HEK293 (cell line): ENCODE measurements around the gene LRIG3.

ENCODE experiments used
- CTCF ChIA-PET: fragments of 350-600 bp; formaldehyde crosslinking; extraction: SDS; loops from one replicate; lab custom pipeline; 2021; ENCODE audit warnings: antibody characterized with exemption; lab: Yijun Ruan, JAX
- POLR2A ChIA-PET: fragments of 300-600 bp; formaldehyde crosslinking; extraction: SDS; loops from one replicate; lab custom pipeline; 2020; ENCODE audit warnings: antibody characterized with exemption, inconsistent platforms; lab: Yijun Ruan, JAX
- H3K27ac ChIP-seq: fragments of 200-500 bp; sonication (Bioruptor generic); 2 replicates; pipeline ENCODE4 v1.5.1; 2014; ENCODE audit warnings: low read depth, low read length, control low read depth, inconsistent platforms; ENCODE audit errors: extremely low read depth
- H3K36me3 ChIP-seq, 2 experiments: fragments of 200-500 bp in 1 of 2; sonication (Bioruptor generic) in 1 of 2; 1 replicate in 1 of 2; 2 replicates in 1 of 2; pipeline ENCODE4 v1.5.1; 2014 to 2017; ENCODE audit warnings: inconsistent platforms in 2 of 2, low read length in 2 of 2; ENCODE audit not compliant: control insufficient read depth in 2 of 2, insufficient read depth in 1 of 2
- H3K4me1 ChIP-seq: fragments of 200-500 bp; sonication (Bioruptor generic); 2 replicates; pipeline ENCODE4 v1.5.1; 2014; ENCODE audit warnings: mild to moderate bottlenecking, low read length, inconsistent platforms; ENCODE audit not compliant: control insufficient read depth, insufficient read depth
- H3K4me3 ChIP-seq: 2 replicates; pipeline ENCODE4 v1.5.1; 2011; ENCODE audit warnings: low read depth, mild to moderate bottlenecking, control low read depth, low read length, moderate library complexity
- H3K9me3 ChIP-seq: fragments of 200-500 bp; sonication (Bioruptor generic); 2 replicates; pipeline ENCODE4 v1.5.1; 2014; ENCODE audit warnings: low read depth, low read length, inconsistent platforms; ENCODE audit not compliant: control insufficient read depth, insufficient read depth
- GLI2 ChIP-seq: fragments of 450-650 bp; formaldehyde crosslinking; IDR thresholded peaks from 2 replicates; pipeline ENCODE4; 2017; ENCODE audit warnings: missing biosample characterization, missing genetic modification characterization, low read depth, borderline replicate concordance
- MEIS1 ChIP-seq: sonication (generic); formaldehyde crosslinking; IDR thresholded peaks from 2 replicates; pipeline ENCODE4 v1.8.1; 2022; ENCODE audit warnings: missing genetic modification reagents, mild to moderate bottlenecking, borderline replicate concordance
- SCRT2 ChIP-seq: fragments of 450-650 bp; formaldehyde crosslinking; IDR thresholded peaks from 2 replicates; pipeline ENCODE4 v1.5.1; 2016; ENCODE audit warnings: missing biosample characterization, missing genetic modification characterization
- TRIM28 ChIP-seq: IDR thresholded peaks from 2 replicates; pipeline ENCODE4 v1.6.1; 2011; ENCODE audit warnings: low read length, control low read depth, borderline replicate concordance
- TSHZ1 ChIP-seq: fragments of 450-650 bp; formaldehyde crosslinking; IDR thresholded peaks from 2 replicates; pipeline ENCODE4 v1.5.1; 2016; ENCODE audit warnings: missing biosample characterization, missing genetic modification characterization, borderline replicate concordance
- ZNF175 ChIP-seq: fragments of 450-650 bp; formaldehyde crosslinking; IDR thresholded peaks from 2 replicates; pipeline ENCODE4 v1.5.1; 2016; ENCODE audit warnings: missing biosample characterization, missing genetic modification characterization
- ZNF19 ChIP-seq: fragments of 450-650 bp; formaldehyde crosslinking; IDR thresholded peaks from 2 replicates; pipeline ENCODE4; 2016; ENCODE audit warnings: missing biosample characterization, missing genetic modification characterization, low read depth
- ZNF274 ChIP-seq, 2 experiments: fragments of 200-500 bp in 1 of 2; fragments of 450-650 bp in 1 of 2; sonication (Bioruptor generic) in 1 of 2; formaldehyde crosslinking in 1 of 2; IDR thresholded peaks; 2 replicates each; pipeline versions ENCODE4 v1.5.1 to v1.6.1; 2014 to 2016; ENCODE audit warnings: borderline replicate concordance in 1 of 2, inconsistent platforms in 1 of 2, low read length in 1 of 2, missing biosample characterization in 1 of 2, missing genetic modification characterization in 1 of 2
- ZNF302 ChIP-seq: fragments of 450-650 bp; formaldehyde crosslinking; IDR thresholded peaks from 2 replicates; pipeline ENCODE4 v1.5.1; 2016; ENCODE audit warnings: missing biosample characterization, missing genetic modification characterization, low read depth
- ZNF311 ChIP-seq: fragments of 450-650 bp; formaldehyde crosslinking; IDR thresholded peaks from 2 replicates; pipeline ENCODE4 v1.5.1; 2017; ENCODE audit warnings: missing biosample characterization, missing genetic modification characterization, borderline replicate concordance
- ZNF394 ChIP-seq: fragments of 450-650 bp; formaldehyde crosslinking; IDR thresholded peaks from 2 replicates; pipeline ENCODE4 v1.5.1; 2016; ENCODE audit warnings: missing biosample characterization, missing genetic modification characterization, mild to moderate bottlenecking, moderate library complexity, borderline replicate concordance
- ZNF404 ChIP-seq: fragments of 450-650 bp; formaldehyde crosslinking; IDR thresholded peaks from 2 replicates; pipeline ENCODE4 v1.5.1; 2017; ENCODE audit warnings: missing biosample characterization, missing genetic modification characterization
- ZNF514 ChIP-seq: fragments of 450-650 bp; formaldehyde crosslinking; IDR thresholded peaks from 2 replicates; pipeline ENCODE4 v1.5.1; 2016; ENCODE audit warnings: missing biosample characterization, missing genetic modification characterization
- ZNF549 ChIP-seq: fragments of 450-650 bp; IDR thresholded peaks from 2 replicates; pipeline ENCODE4 v1.5.1; 2018; ENCODE audit warnings: missing biosample characterization, missing genetic modification characterization, mild to moderate bottlenecking, inconsistent platforms, moderate library complexity
- ZNF555 ChIP-seq: fragments of 450-650 bp; formaldehyde crosslinking; conservative IDR thresholded peaks from 2 replicates; pipeline ENCODE4 v1.5.1; 2017; ENCODE audit warnings: missing biosample characterization, mild to moderate bottlenecking, missing genetic modification characterization, inconsistent platforms
- ZNF571 ChIP-seq: fragments of 450-650 bp; formaldehyde crosslinking; IDR thresholded peaks from 2 replicates; pipeline ENCODE4 v1.5.0; 2017; ENCODE audit warnings: missing biosample characterization, missing genetic modification characterization
- ZNF747 ChIP-seq: fragments of 450-650 bp; formaldehyde crosslinking; IDR thresholded peaks from 2 replicates; pipeline ENCODE4 v1.5.1; 2016; ENCODE audit warnings: missing biosample characterization, missing genetic modification characterization
- ZNF777 ChIP-seq: fragments of 450-650 bp; formaldehyde crosslinking; IDR thresholded peaks from 2 replicates; pipeline ENCODE4 v1.5.1; 2017; ENCODE audit warnings: missing biosample characterization, missing genetic modification characterization, borderline replicate concordance
- ZSCAN30 ChIP-seq: fragments of 450-650 bp; IDR thresholded peaks from 2 replicates; pipeline ENCODE4 v1.5.1; 2018; ENCODE audit warnings: missing biosample characterization, mild to moderate bottlenecking, missing genetic modification characterization, moderate library complexity
- TF ChIP-seq, protein P1 (sequence below): fragments of 450-650 bp; formaldehyde crosslinking; IDR thresholded peaks from 2 replicates; pipeline ENCODE4 v1.5.1; 2016; ENCODE audit warnings: missing biosample characterization, missing genetic modification characterization
- TF ChIP-seq, protein P2 (sequence below): fragments of 450-650 bp; formaldehyde crosslinking; IDR thresholded peaks from 2 replicates; pipeline ENCODE4 v1.5.1; 2016; ENCODE audit warnings: missing biosample characterization, missing genetic modification characterization

The LRIG3 gene

DNA sequence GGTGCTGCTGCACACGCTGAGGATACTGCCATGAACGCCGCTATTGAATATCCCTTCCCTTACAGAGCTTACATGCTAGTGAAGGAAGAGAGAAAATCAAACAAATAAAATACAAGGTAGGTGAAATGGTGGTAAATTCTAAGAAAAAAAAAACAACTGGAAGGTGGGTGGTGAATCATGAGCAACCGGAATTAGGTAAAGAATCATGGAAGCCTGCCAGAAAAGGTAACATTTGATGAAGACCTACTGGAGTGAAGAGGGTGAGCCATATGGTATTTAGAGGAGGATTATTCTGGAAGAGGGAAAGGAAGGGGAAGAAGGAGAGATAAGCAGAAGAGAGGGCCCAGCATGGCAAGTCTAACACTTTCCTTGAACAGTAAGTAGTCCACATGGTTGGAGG lies 76.1 kb downstream of the LRIG3 start:
- TF ChIP-seq ZNF555 (tag by site-specific recombination) = no peak
- TF ChIP-seq TSHZ1 = no peak
- no peak for TF ChIP-seq ZNF394 (tag by site-specific recombination)
- TF ChIP-seq ZSCAN30 (tag by site-specific recombination) = no peak
- no peak for TF ChIP-seq ZNF747
- TF ChIP-seq, protein P1, sequence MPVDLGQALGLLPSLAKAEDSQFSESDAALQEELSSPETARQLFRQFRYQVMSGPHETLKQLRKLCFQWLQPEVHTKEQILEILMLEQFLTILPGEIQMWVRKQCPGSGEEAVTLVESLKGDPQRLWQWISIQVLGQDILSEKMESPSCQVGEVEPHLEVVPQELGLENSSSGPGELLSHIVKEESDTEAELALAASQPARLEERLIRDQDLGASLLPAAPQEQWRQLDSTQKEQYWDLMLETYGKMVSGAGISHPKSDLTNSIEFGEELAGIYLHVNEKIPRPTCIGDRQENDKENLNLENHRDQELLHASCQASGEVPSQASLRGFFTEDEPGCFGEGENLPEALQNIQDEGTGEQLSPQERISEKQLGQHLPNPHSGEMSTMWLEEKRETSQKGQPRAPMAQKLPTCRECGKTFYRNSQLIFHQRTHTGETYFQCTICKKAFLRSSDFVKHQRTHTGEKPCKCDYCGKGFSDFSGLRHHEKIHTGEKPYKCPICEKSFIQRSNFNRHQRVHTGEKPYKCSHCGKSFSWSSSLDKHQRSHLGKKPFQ (tag by site-specific recombination) = no peak
- TF ChIP-seq ZNF311 (tag by site-specific recombination) = no peak
- Histone ChIP-seq H3K36me3 (no peaks in the 10 kb centered on the region), H3K27ac (no peak overlapping the region), H3K4me1 (no peaks in the 10 kb centered on the region), H3K4me3 (no peak overlapping the region), H3K9me3 (no peaks in the 10 kb centered on the region)
- CTCF ChIA-PET = no interaction called here
- POLR2A ChIA-PET = no interaction called here

- Histone ChIP-seq H3K9me3 (no peaks in the 10 kb centered on the region), H3K27ac (no peak overlapping the region), H3K4me3 (no peak overlapping the region), H3K36me3 (no peaks in the 10 kb centered on the region), H3K4me1 (no peaks in the 10 kb centered on the region)
- CTCF ChIA-PET = no interaction called here
- POLR2A ChIA-PET = no interaction called here
- TF ChIP-seq ZNF571 (tag by site-specific recombination) (no peak), ZNF274 (IDR thresholded peaks at IDR 0.05; ENCODE audit: low read length) (no peak), ZNF274 (tag by site-specific recombination; IDR thresholded peaks at IDR 0.05; ENCODE audit: borderline replicate concordance) (no peak), ZNF302 (tag by site-specific recombination) (no peak), TRIM28 (no peak), ZNF19 (no peak), ZNF777 (tag by site-specific recombination) (no peak), GLI2 (tag by site-specific recombination) (no peak), ZNF404 (tag by site-specific recombination) (no peak), SCRT2 (tag by site-specific recombination) (no peak), ZNF175 (tag by site-specific recombination) (no peak), ZNF514 (tag by site-specific recombination) (no peak), MEIS1 (CRISPR knock-in tag) (no peak), ZNF549 (tag by site-specific recombination) (no peak)
- TF ChIP-seq, protein P2, sequence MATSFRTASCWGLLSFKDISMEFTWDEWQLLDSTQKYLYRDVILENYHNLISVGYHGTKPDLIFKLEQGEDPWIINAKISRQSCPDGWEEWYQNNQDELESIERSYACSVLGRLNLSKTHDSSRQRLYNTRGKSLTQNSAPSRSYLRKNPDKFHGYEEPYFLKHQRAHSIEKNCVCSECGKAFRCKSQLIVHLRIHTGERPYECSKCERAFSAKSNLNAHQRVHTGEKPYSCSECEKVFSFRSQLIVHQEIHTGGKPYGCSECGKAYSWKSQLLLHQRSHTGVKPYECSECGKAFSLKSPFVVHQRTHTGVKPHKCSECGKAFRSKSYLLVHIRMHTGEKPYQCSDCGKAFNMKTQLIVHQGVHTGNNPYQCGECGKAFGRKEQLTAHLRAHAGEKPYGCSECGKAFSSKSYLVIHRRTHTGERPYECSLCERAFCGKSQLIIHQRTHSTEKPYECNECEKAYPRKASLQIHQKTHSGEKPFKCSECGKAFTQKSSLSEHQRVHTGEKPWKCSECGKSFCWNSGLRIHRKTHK = no peak
Observed at GRCh38 chr12:58841058-58841798, 79.1 kb downstream of the LRIG3 start.
